Adrenal gland (tissue), 5 donors: Measurements from ENCODE around the gene ENDOU.

ENCODE experiments used
- CTCF ChIP-seq, 6 experiments: fragments of 450-650 bp in 4 of 6; fragments of 200-600 bp in 2 of 6; sonication (generic) in 1 of 6; IDR thresholded peaks; 1 replicate in 5 of 6; 2 replicates in 1 of 6; pipeline versions ENCODE4 v1.5.1 to v1.8.0; 2016 to 2021; ENCODE audit warnings: antibody characterized with exemption in 6 of 6, mild to moderate bottlenecking in 2 of 6, moderate library complexity in 1 of 6
- POLR2A ChIP-seq, 2 donors: fragments of 450-650 bp; IDR thresholded peaks; one replicate each; pipeline ENCODE4 v1.6.1; 2017; ENCODE audit warnings: antibody characterized with exemption in 2 of 2, mild to moderate bottlenecking in 2 of 2, moderate library complexity in 1 of 2
- donor health status: DM: no; HTN: no; CAD: no.

GRCh38 chr12:47751561-47751960 lies 26.3 kb upstream of the ENDOU start:
- TF ChIP-seq CTCF (IDR thresholded peaks at IDR 0.05) (no peak), POLR2A (IDR thresholded peaks at IDR 0.05) (no peak)
